K562 (cell line): ENCODE data around the gene CCDC85B. TPM values are rescaled to one million over a fixed set of nuclear protein-coding genes. Genes with fewer than 3 reads are reported as not detected.

ENCODE experiments used
- CHD1 ChIP-seq: fragments of 200-600 bp; sonication (generic); IDR thresholded peaks from one replicate; pipeline ENCODE4 v1.6.1; 2012; ENCODE audit warnings: mild to moderate bottlenecking, moderate library complexity, low read length, inconsistent platforms
- DPF2 ChIP-seq: fragments of 450-650 bp; IDR thresholded peaks from 2 replicates; pipeline ENCODE4 v1.6.1; 2016
- HDAC1 ChIP-seq, 2 experiments: fragments of 450-650 bp; IDR thresholded peaks; 2 replicates each; pipeline ENCODE4 v1.6.1; 2016 to 2017; ENCODE audit warnings: inconsistent platforms in 1 of 2, mild to moderate bottlenecking in 1 of 2, moderate library complexity in 1 of 2
- LARP7 ChIP-seq: fragments of 450-650 bp; IDR thresholded peaks from 2 replicates; pipeline ENCODE4 v1.6.1; 2016
- NKRF ChIP-seq: fragments of 450-650 bp; IDR thresholded peaks from 2 replicates; pipeline ENCODE4 v1.6.1; 2016; ENCODE audit warnings: borderline replicate concordance
- PHB2 ChIP-seq: fragments of 450-650 bp; IDR thresholded peaks from 2 replicates; pipeline ENCODE4 v1.6.1; 2017; ENCODE audit warnings: low read depth
- SAP30 ChIP-seq: fragments of 200-600 bp; sonication (generic); IDR thresholded peaks from 2 replicates; pipeline ENCODE4 v1.6.1; 2012; ENCODE audit warnings: borderline replicate concordance, low read depth, mild to moderate bottlenecking, moderate library complexity, low read length, control low read depth, inconsistent platforms; ENCODE audit not compliant: insufficient read depth, poor library complexity, severe bottlenecking
- ZBTB26 ChIP-seq: fragments of 450-650 bp; formaldehyde crosslinking; IDR thresholded peaks from 2 replicates; pipeline ENCODE4 v1.4.0; 2022; ENCODE audit warnings: missing genetic modification characterization
- ZBTB40 ChIP-seq, 2 experiments: fragments of 450-650 bp in 1 of 2; sonication (generic) in 1 of 2; formaldehyde crosslinking in 1 of 2; IDR thresholded peaks; 2 replicates each; pipeline versions ENCODE4 v1.7.1 to v1.9.0; 2016 to 2022; ENCODE audit warnings: inconsistent platforms in 1 of 2, mild to moderate bottlenecking in 1 of 2, missing genetic modification reagents in 1 of 2
- polyA plus RNA-seq, 8 experiments: library from polyadenylated mRNA; depleted of rRNA in 4 of 8; stranded (reverse) in 5 of 8; unstranded in 3 of 8; fragments of >200 nt; fragmentation: Nextera tagmentation in 2 of 8; fragmentation: Illumina TruSeq in 1 of 8; extraction: Ambion mirVana in 2 of 8; extraction: Trizol in 1 of 8; gene quantifications; 2 replicates each; pipeline versions ENCODE4 v1.2.1 to v1.2.3, GENCODE V29; 2011 to 2014; ENCODE audit warnings: inconsistent platforms in 1 of 8, missing spikeins in 1 of 8
- total RNA-seq, 7 experiments: library from RNA; depleted of rRNA in 6 of 7; stranded (reverse); fragments of >200 nt in 6 of 7; fragmentation: Illumina TruSeq in 2 of 7; extraction: Trizol in 2 of 7; gene quantifications; 2 replicates each; pipeline versions ENCODE4 v1.2.1 to v1.2.3, GENCODE V29; 2011 to 2021; ENCODE audit warnings: low replicate concordance in 1 of 7
- TF ChIP-seq, protein P1 (sequence below), 3 experiments: fragments of 200-800 bp in 1 of 3; fragments of 250-450 bp in 1 of 3; fragments of 450-650 bp in 1 of 3; sonication (Bioruptor Pico) in 1 of 3; sonication (Bioruptor generic) in 1 of 3; formaldehyde crosslinking in 1 of 3; IDR thresholded peaks; 2 replicates each; pipeline versions ENCODE4 v1.6.1 to v1.8.0; 2016 to 2022; ENCODE audit warnings: mild to moderate bottlenecking in 2 of 3, missing genetic modification characterization in 2 of 3, missing compliant biosample characterization in 1 of 3, moderate library complexity in 1 of 3

The CCDC85B gene
- total and polyA plus RNA-seq, 9 of the 15 experiments (the other 6 are each of a cell fraction or from before 2014, with no cell fraction given): 0.14 to 138 (median 6.2) TPM

- TF ChIP-seq, protein P1, sequence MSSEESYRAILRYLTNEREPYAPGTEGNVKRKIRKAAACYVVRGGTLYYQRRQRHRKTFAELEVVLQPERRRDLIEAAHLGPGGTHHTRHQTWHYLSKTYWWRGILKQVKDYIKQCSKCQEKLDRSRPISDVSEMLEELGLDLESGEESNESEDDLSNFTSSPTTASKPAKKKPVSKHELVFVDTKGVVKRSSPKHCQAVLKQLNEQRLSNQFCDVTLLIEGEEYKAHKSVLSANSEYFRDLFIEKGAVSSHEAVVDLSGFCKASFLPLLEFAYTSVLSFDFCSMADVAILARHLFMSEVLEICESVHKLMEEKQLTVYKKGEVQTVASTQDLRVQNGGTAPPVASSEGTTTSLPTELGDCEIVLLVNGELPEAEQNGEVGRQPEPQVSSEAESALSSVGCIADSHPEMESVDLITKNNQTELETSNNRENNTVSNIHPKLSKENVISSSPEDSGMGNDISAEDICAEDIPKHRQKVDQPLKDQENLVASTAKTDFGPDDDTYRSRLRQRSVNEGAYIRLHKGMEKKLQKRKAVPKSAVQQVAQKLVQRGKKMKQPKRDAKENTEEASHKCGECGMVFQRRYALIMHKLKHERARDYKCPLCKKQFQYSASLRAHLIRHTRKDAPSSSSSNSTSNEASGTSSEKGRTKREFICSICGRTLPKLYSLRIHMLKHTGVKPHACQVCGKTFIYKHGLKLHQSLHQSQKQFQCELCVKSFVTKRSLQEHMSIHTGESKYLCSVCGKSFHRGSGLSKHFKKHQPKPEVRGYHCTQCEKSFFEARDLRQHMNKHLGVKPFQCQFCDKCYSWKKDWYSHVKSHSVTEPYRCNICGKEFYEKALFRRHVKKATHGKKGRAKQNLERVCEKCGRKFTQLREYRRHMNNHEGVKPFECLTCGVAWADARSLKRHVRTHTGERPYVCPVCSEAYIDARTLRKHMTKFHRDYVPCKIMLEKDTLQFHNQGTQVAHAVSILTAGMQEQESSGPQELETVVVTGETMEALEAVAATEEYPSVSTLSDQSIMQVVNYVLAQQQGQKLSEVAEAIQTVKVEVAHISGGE (CRISPR knock-in tag; IDR thresholded peaks at IDR 0.05): 0 out of 6 replicates have a peak, but pooled peaks of 1 of the 3 experiments have one; percentile 2
- TF ChIP-seq SAP30: peak; percentile 64
- 0 out of 2 replicates have a peak, but pooled peaks have one; percentile 33 for TF ChIP-seq LARP7
- TF ChIP-seq NKRF: peak; percentile 67; the same call in 1 of the 2 replicates
- 0 out of 4 replicates have a peak, but pooled peaks of 1 of the 2 experiments have one; percentile 40 for TF ChIP-seq HDAC1 (IDR thresholded peaks at IDR 0.05)
- TF ChIP-seq PHB2: 0 out of 2 replicates have a peak, but pooled peaks have one; percentile 43
- peak; percentile 56; the same call in 1 of the 2 replicates for TF ChIP-seq ZBTB40 (IDR thresholded peaks at IDR 0.05)
- TF ChIP-seq ZBTB40 (CRISPR knock-in tag; IDR thresholded peaks at IDR 0.05): no peak
- 0 out of 2 replicates have a peak, but pooled peaks have one; percentile 50 for TF ChIP-seq DPF2
- peak; percentile 99 for TF ChIP-seq CHD1
- TF ChIP-seq ZBTB26 (CRISPR knock-in tag): peak; percentile 95
Measured at GRCh38 chr11:65859812-65860277, 30.6 kb upstream of the CCDC85B start (continued).
